A673 (cell line): ENCODE results near the gene RSPH9. TPM values are rescaled to one million over a fixed set of nuclear protein-coding genes. Genes with fewer than 3 reads are reported as not detected.
"Not testable (repeated sequence)": the region's sequence is repeated elsewhere in the genome, so short reads cannot be mapped to it uniquely, and the experiment has no call there.

ENCODE experiments used
- BruUV-seq: library from RNA; stranded (reverse); fragments of 400-500 nt; replicated peaks from 2 replicates; lab custom pipeline; 2021; lab: Mats Ljungman, UMichigan
- CTCF ChIA-PET: fragments of 300-600 bp; sonication (Branson Sonifier 250); formaldehyde crosslinking; loops from one replicate; lab custom pipeline; 2022; ENCODE audit warnings: antibody characterized with exemption; lab: Charles Lee
- POLR2A ChIA-PET: fragments of 300-600 bp; sonication (Branson Sonifier 250); formaldehyde crosslinking; loops from one replicate; lab custom pipeline; 2022; ENCODE audit warnings: antibody characterized with exemption; ENCODE audit not compliant: low non-redundant PET; lab: Charles Lee
- DNase-seq: peaks from one replicate; pipeline ENCODE4 v3.0.0-alpha.2; 2015; ENCODE audit warnings: low spot score
- H3K27ac ChIP-seq: fragments of 200-600 bp; sonication (generic); 2 replicates; pipeline ENCODE4 v1.5.1; 2016; ENCODE audit warnings: mixed run types, low read depth, mild to moderate bottlenecking, mixed read lengths, antibody characterized with exemption, low read length; ENCODE audit not compliant: poor library complexity, severe bottlenecking
- H3K27me3 ChIP-seq: fragments of 200-600 bp; sonication (generic); replicated peaks from 2 replicates; pipeline ENCODE4 v1.6.1; 2017; ENCODE audit warnings: mixed run types, low read depth, mild to moderate bottlenecking, mixed read lengths, antibody characterized with exemption, low read length; ENCODE audit not compliant: insufficient read depth, poor library complexity
- H3K36me3 ChIP-seq: fragments of 200-600 bp; sonication (generic); 2 replicates; pipeline ENCODE4 v1.6.1; 2016; ENCODE audit warnings: mixed run types, mild to moderate bottlenecking, mixed read lengths, antibody characterized with exemption, low read length; ENCODE audit not compliant: insufficient read depth, poor library complexity, severe bottlenecking
- H3K4me1 ChIP-seq: fragments of 200-600 bp; sonication (generic); 2 replicates; pipeline ENCODE4 v1.6.1; 2017; ENCODE audit warnings: mixed run types, mild to moderate bottlenecking, mixed read lengths, antibody characterized with exemption, low read length; ENCODE audit not compliant: insufficient read depth, poor library complexity, severe bottlenecking
- H3K4me3 ChIP-seq: fragments of 200-600 bp; sonication (generic); 2 replicates; pipeline ENCODE4 v1.5.1; 2016; ENCODE audit warnings: low read depth, mixed run types, mild to moderate bottlenecking, mixed read lengths, low read length; ENCODE audit not compliant: poor library complexity, severe bottlenecking
- H3K9me3 ChIP-seq: fragments of 200-600 bp; sonication (generic); 2 replicates; pipeline ENCODE4 v1.6.1; 2016; ENCODE audit warnings: mixed run types, low read depth, mild to moderate bottlenecking, mixed read lengths, antibody characterized with exemption, low read length; ENCODE audit not compliant: poor library complexity, severe bottlenecking
- EZH2 ChIP-seq: fragments of 200-600 bp; sonication (generic); IDR thresholded peaks from 2 replicates; pipeline ENCODE4 v1.6.1; 2017; ENCODE audit warnings: borderline replicate concordance, low read depth, mild to moderate bottlenecking, mixed read lengths, antibody characterized with exemption, low read length; ENCODE audit not compliant: poor library complexity, severe bottlenecking
- intact Hi-C: fragments of 100-400 bp; cut with micrococcal nuclease; formaldehyde crosslinking; loops from one replicate; pipeline ENCODE4 v1.10.0; 2022; ENCODE audit not compliant: unreplicated experiment
- total RNA-seq: library from RNA; stranded (reverse); gene quantifications from 2 replicates; pipeline ENCODE4 v1.2.3, GENCODE V29; 2021
- TF ChIP-seq, protein P1 (sequence below): fragments of 300-800, 200-600 bp; sonication (generic); conservative IDR thresholded peaks from 2 replicates; pipeline ENCODE4 v1.5.1; 2017; ENCODE audit warnings: low read depth, mild to moderate bottlenecking, antibody characterized with exemption, low read length, moderate library complexity, mixed read lengths

RSPH9 gene
- total RNA-seq, 1 experiment from 2014 or later = 0.11 TPM

DNA sequence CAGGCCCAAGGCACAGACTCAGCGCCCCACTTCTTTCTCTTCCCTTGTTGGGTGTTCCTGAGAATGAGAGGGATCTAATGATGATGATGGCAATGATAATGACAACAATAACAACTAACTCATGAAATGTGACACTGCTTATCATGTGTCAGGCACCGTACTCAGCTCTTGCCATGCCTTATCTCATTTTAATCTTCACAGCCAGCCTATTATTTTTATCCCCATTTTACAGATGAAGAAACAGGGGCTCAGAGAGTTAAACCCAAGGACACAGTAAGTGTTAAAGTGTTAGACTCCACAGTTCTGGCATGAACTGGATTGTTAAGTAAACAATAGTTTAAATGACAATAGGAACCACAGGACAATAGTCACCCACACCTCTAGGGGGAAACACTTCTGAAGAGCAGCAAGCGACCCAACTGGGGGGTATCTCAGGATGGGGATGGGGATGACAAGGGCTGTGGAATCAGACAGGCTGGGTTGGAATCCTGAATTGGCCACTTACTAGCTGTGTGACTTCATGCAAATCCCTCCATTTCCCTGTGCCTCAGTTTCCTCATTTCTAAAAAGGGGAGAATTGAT, 12.5 kb downstream of the RSPH9 start:
- Histone ChIP-seq H3K36me3 (no peaks in the 10 kb centered on the region), H3K27ac (no peak overlapping the region), H3K27me3 (no peaks in the 10 kb centered on the region), H3K4me1 (no peaks in the 10 kb centered on the region), H3K4me3 (no peak overlapping the region), H3K9me3 (peaks cover 3% of the 10 kb centered on the region)
- ChIA-PET CTCF (no interaction called here), POLR2A (no interaction called here)
- TF ChIP-seq, protein P1, sequence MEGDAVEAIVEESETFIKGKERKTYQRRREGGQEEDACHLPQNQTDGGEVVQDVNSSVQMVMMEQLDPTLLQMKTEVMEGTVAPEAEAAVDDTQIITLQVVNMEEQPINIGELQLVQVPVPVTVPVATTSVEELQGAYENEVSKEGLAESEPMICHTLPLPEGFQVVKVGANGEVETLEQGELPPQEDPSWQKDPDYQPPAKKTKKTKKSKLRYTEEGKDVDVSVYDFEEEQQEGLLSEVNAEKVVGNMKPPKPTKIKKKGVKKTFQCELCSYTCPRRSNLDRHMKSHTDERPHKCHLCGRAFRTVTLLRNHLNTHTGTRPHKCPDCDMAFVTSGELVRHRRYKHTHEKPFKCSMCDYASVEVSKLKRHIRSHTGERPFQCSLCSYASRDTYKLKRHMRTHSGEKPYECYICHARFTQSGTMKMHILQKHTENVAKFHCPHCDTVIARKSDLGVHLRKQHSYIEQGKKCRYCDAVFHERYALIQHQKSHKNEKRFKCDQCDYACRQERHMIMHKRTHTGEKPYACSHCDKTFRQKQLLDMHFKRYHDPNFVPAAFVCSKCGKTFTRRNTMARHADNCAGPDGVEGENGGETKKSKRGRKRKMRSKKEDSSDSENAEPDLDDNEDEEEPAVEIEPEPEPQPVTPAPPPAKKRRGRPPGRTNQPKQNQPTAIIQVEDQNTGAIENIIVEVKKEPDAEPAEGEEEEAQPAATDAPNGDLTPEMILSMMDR = no peak
- no peak for TF ChIP-seq EZH2
- no TSS peak for BruUV-seq
- no peak for DNase-seq
- intact Hi-C loops = no loop called here

DNA sequence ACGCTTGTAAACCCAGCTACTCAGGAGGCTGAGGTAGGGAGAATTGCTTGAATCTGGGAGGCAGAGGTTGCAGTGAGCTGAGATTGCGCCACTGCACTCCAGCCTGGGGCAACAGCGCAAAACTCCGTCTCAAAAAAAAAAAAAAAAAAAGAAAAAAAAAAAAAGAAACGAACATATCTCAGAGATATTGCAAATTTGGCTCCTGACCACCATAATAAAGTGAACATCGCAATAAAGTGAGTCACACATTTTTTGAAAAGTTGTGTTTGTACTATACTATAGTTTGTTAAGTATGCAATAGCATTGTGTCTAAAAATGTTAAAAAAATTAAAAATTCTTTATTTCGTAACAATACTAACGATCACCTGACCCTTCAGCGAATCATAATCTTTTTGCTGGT, 13.3 kb downstream of the RSPH9 start:
- ChIA-PET POLR2A (no interaction called here), CTCF (interaction anchor here (0.7 kb wide), 1 partner anchor 324 kb away, joined by 4 read pairs; no protein-coding TSS in a partner anchor)
- TF ChIP-seq, protein P1 = no peak
- no peak for TF ChIP-seq EZH2
- Histone ChIP-seq H3K4me3 (no peak overlapping the region), H3K36me3 (no peaks in the 10 kb centered on the region), H3K27ac (no peak overlapping the region), H3K27me3 (no peaks in the 10 kb centered on the region), H3K9me3 (peaks cover 3% of the 10 kb centered on the region), H3K4me1 (no peaks in the 10 kb centered on the region)
- BruUV-seq = no TSS peak
- intact Hi-C loops = no loop called here
- DNase-seq = no peak

DNA sequence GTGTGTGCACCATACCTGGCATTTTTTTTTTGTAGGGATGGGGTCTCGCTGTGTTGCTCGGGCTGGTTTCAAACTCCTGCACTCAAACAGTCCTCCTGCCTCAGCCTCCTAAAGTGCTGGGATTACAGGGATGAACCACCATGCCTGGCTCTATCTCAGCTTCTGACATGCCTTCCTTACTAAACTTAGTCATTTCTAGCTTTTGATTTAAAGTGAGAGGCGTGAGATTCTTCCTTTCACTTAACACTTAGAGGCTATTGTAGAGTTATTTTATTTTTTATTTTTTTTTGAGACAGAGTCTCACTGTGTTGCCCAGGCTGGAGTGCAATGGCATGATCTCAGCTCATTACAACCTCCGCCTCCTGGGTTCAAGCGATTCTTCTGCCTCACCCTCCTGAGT, 18.1 kb downstream of the RSPH9 start:
- CTCF ChIA-PET, H3K27me3 ChIP-seq, H3K27ac ChIP-seq, H3K9me3 ChIP-seq, POLR2A ChIA-PET, H3K4me1 ChIP-seq, BruUV-seq, intact Hi-C loops, DNase-seq, H3K36me3 ChIP-seq, H3K4me3 ChIP-seq: not testable (repeated sequence)

- no TSS peak for BruUV-seq
- ChIA-PET CTCF (interaction anchor here (1.2 to 2.5 kb wide), 2 partner anchors 109 to 414 kb away, joined by 3 to 6 read pairs; no protein-coding TSS in a partner anchor), POLR2A (interaction anchor here (0.6 kb wide), 1 partner anchor 36 kb away, joined by 5 read pairs; the partner anchor contains the start of gene GTPBP2)
- Histone ChIP-seq H3K9me3 (peaks cover 3% of the 10 kb centered on the region), H3K27ac (no peak overlapping the region), H3K4me3 (no peak overlapping the region), H3K36me3 (no peaks in the 10 kb centered on the region), H3K4me1 (peaks cover 14% of the 10 kb centered on the region), H3K27me3 (no peaks in the 10 kb centered on the region)
- TF ChIP-seq, protein P1 = no peak
- no peak for TF ChIP-seq EZH2
- DNase-seq = no peak
- intact Hi-C loops = loop anchor here (5.0 kb wide), 1 partner anchor 92 kb away; no protein-coding TSS in a partner anchor
Measured at GRCh38 chr6:43665376-43665775, 20.5 kb downstream of the RSPH9 start.
